NCI-H2171 (cell line): ENCODE data around the gene SLC25A29.
"Not testable (repeated sequence)": the region's sequence is repeated elsewhere in the genome, so short reads cannot be mapped to it uniquely, and the experiment has no call there.

ENCODE experiments used
- DNase-seq: peaks from one replicate; lab custom pipeline; 2025; lab: John Stamatoyannopoulos, UW

Gene SLC25A29

GRCh38 chr14:100293497-100294212, 12.6 kb downstream of the SLC25A29 start:
- DNase-seq, result no peak

GRCh38 chr14:100292776-100293461, 13.3 kb downstream of the SLC25A29 start:
- DNase-seq, result no peak

GRCh38 chr14:100292301-100292775, 13.9 kb downstream of the SLC25A29 start:
- no peak for DNase-seq

GRCh38 chr14:100291305-100292075, 14.8 kb downstream of the SLC25A29 start:
- DNase-seq, result no peak

- no peak for DNase-seq
Measured at GRCh38 chr14:100290607-100291304, 15.5 kb downstream of the SLC25A29 start.

GRCh38 chr14:100289916-100290606, 16.2 kb downstream of the SLC25A29 start:
- no peak for DNase-seq

GRCh38 chr14:100288382-100289185, 17.7 kb downstream of the SLC25A29 start:
- DNase-seq, result peak; percentile 50

GRCh38 chr14:100287998-100288295, 18.3 kb downstream of the SLC25A29 start:
- not testable (repeated sequence) for DNase-seq

GRCh38 chr14:100287202-100287997, 18.8 kb downstream of the SLC25A29 start:
- DNase-seq, result peak; percentile 25

GRCh38 chr14:100286484-100287191, 19.6 kb downstream of the SLC25A29 start:
- DNase-seq, result no peak

GRCh38 chr14:100285913-100286400, 20.3 kb downstream of the SLC25A29 start:
- no peak for DNase-seq

GRCh38 chr14:100285021-100285912, 21.0 kb downstream of the SLC25A29 start:
- DNase-seq, result peak; percentile 78

GRCh38 chr14:100283984-100284881, 22.0 kb downstream of the SLC25A29 start:
- no peak for DNase-seq

GRCh38 chr14:100283436-100283835, 22.8 kb downstream of the SLC25A29 start:
- not testable (repeated sequence) for DNase-seq

GRCh38 chr14:100282766-100283419, 23.4 kb downstream of the SLC25A29 start:
- DNase-seq, result no peak

- no peak for DNase-seq
Measured at GRCh38 chr14:100282083-100282350, 24.2 kb downstream of the SLC25A29 start.
